Measurements from ENCODE around the gene SMIM27.
A peak's percentile ranks its signal among the peaks of the same experiment; 100 is the strongest.

The SMIM27 gene

GRCh38 chr9:32579706-32580331, 27.7 kb downstream of the SMIM27 start:
- DNase-seq (ENCODE audit: low read depth): no peak
- H3K4me3 ChIP-seq (ENCODE audit: control insufficient read depth, low read depth, low read length): no peak overlapping the region
- TF ChIP-seq CTCF (IDR thresholded peaks at IDR 0.05; ENCODE audit: control insufficient read depth, insufficient read depth, low read depth, low read length, missing control alignments): peak; percentile 89

DNA sequence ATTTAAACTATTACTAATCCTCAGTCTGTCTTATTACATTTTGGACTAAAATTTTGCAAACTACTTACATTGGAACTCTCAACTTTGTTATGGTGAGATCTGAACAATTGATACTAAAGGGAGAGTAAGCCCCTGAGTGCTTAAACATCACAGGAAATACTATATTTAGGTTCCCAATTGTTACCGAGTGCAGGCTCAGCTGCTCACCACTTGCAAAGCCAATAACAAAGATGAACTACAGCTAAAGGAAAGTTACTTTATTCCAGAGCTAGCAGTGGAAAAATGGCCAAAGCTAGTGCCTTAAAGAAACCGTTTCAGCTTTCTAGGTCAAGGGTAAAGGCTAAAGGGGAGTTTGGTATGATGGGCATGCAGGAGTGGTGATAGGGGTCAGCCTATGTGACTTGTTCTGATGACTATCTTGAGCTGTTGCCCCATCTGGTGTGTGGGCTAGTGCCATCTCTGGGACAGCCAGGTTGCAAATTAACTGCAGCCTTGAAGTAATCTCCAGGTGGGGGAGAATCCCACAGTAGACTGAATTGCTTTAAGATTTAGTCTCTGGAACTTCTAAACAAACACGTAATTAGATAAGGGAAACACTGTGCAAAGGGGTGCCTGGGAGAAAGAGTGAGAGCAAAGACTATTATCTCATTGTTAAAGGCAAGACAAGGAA, 28.6 kb downstream of the SMIM27 start:
- no peak for DNase-seq (ENCODE audit: low read depth)
- no peak overlapping the region for H3K4me3 ChIP-seq (ENCODE audit: control insufficient read depth, low read depth, low read length)
- no peak for TF ChIP-seq CTCF (IDR thresholded peaks at IDR 0.05; ENCODE audit: control insufficient read depth, insufficient read depth, low read depth, low read length, missing control alignments)

DNA sequence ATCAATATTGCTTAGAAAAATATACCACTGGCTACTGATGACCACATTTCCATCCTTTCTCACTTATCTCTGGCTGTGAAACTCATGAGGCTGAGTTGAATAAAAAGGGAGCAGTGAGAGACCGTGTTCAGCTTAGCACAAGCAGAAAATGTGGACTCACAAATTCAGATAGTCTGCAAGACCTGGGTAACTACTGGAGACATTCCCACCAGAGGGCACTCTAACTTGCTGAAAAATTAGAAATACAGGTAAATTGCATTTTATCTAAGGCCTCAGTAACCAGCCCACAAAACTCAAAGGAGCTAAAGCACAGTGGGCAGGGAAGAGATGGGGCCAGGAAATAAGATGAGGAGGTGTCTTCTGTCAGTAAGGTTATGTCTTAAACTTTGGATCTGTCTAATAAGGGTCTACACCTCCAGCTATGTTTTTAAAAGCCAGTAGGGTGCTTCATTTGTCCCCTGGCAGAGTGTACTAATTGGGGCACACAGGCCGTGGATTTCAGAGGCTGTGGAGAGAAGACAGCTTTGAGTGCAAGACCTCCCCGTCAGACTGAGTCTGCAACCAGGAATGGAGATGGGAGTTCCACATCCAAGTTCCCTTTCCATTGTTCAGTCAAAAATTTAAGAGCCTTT, 29.5 kb downstream of the SMIM27 start:
- DNase-seq (ENCODE audit: low read depth): no peak
- peak; percentile 62 for TF ChIP-seq CTCF (IDR thresholded peaks at IDR 0.05; ENCODE audit: control insufficient read depth, insufficient read depth, low read depth, low read length, missing control alignments)
- no peak overlapping the region for H3K4me3 ChIP-seq (ENCODE audit: control insufficient read depth, low read depth, low read length)

- H3K4me3 ChIP-seq (ENCODE audit: control insufficient read depth, low read depth, low read length): no peak overlapping the region
- DNase-seq (ENCODE audit: low read depth): no peak
- TF ChIP-seq CTCF (IDR thresholded peaks at IDR 0.05; ENCODE audit: control insufficient read depth, insufficient read depth, low read depth, low read length, missing control alignments): no peak
Observed at GRCh38 chr9:32584784-32585183, 32.7 kb downstream of the SMIM27 start.

DNA sequence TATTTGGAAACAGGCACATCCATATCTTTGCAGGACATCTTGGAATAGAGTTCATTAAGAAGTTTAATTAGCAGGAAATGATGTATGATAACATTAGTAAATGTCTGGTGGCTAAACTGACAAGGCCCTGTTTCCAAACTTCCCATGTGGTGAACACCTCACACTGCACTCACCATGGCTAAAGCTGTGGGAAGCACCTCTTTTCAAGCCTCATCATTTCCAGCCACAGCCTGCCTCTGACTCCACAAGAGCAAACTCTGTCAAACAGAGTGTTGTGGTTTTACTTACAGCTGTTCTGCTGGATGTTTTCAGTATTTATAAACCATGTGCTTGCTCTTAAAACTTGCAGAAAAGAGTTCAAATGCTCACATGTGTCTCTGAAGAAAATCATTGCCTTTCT, 35.8 kb downstream of the SMIM27 start:
- TF ChIP-seq CTCF (IDR thresholded peaks at IDR 0.05; ENCODE audit: control insufficient read depth, insufficient read depth, low read depth, low read length, missing control alignments): no peak
- no peak for DNase-seq (ENCODE audit: low read depth)
- H3K4me3 ChIP-seq (ENCODE audit: control insufficient read depth, low read depth, low read length): no peak overlapping the region

DNA sequence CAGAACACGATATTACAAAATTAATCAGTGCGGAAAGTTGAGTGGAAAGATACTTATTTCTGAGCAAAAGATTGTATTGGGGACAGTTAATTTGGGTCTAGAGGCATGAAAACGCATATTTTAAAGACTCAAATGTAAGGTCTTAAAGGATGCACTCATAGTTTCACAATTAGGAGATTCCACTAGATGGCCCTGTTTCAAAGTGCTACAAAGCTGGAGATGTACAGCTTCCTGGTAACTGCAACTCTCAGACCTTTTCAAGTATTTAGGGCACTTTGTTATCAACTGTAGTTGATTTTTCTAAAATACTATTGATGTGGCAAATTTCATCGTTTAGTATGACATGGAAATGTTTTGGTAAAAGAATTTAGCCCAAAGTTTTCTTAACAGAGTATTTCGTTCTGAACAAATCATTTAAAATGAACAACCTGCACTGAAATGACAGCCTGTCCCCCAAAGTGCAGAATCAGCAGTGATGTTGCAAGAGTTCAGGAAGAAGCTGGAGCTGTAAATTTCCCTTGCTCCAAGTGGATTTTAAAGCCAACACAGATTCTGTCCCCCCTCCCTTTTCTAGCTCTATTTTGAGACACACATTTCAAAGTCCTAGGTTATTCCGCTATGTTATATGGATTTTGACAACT, 37.1 kb downstream of the SMIM27 start:
- no peak overlapping the region for H3K4me3 ChIP-seq (ENCODE audit: control insufficient read depth, low read depth, low read length)
- TF ChIP-seq CTCF (IDR thresholded peaks at IDR 0.05; ENCODE audit: control insufficient read depth, insufficient read depth, low read depth, low read length, missing control alignments): peak; percentile 55
- no peak for DNase-seq (ENCODE audit: low read depth)
